Measurements from ENCODE around the gene EMSY. TPM values are rescaled to one million over a fixed set of nuclear protein-coding genes. Genes with fewer than 3 reads are reported as not detected.

Gene EMSY
- total and polyA plus RNA-seq, 9 of the 15 experiments (the other 6 are each of a cell fraction or from before 2014, with no cell fraction given) = 12.7 to 25.4 (median 17.9) TPM

- no peaks in the 10 kb centered on the region for H4K20me1 ChIP-seq (replicated peaks; ENCODE audit: control insufficient read depth, insufficient read depth, low read length)
- H3K9ac ChIP-seq (ENCODE audit: insufficient read depth in 1 of 2, low read depth in 2 of 2, low read length in 2 of 2) = no peak overlapping the region
- peak; percentile 74 for TF ChIP-seq ZNF316 (IDR thresholded peaks at IDR 0.05)
- no peak for TF ChIP-seq GTF2A2 (tag; IDR thresholded peaks at IDR 0.05)
- TF ChIP-seq E2F1 (CRISPR knock-in tag; IDR thresholded peaks at IDR 0.05) = no peak
- TF ChIP-seq GMEB1 (CRISPR knock-in tag; IDR thresholded peaks at IDR 0.05) = no peak
- no peak for TF ChIP-seq TAF1 (IDR thresholded peaks at IDR 0.05; ENCODE audit: control insufficient read depth, extremely low read depth, insufficient read depth, low read length, severe bottlenecking)
- TF ChIP-seq CREB1 (IDR thresholded peaks at IDR 0.05) = no peak
- no peak for TF ChIP-seq CREB1 (CRISPR knock-in tag; IDR thresholded peaks at IDR 0.05)
- TF ChIP-seq MAFF (IDR thresholded peaks at IDR 0.05; ENCODE audit: low read length) = 0 out of 2 replicates have a peak, but pooled peaks have one; percentile 2
- no peak for TF ChIP-seq ZNF551 (CRISPR knock-in tag; IDR thresholded peaks at IDR 0.05)
- peak; percentile 26; the same call in 1 of the 2 replicates for TF ChIP-seq C11orf30 (IDR thresholded peaks at IDR 0.05; ENCODE audit: low read depth)
- no peak for TF ChIP-seq CHCHD3 (CRISPR knock-in tag; IDR thresholded peaks at IDR 0.05)
- H3K4me3 ChIP-seq = no peak overlapping the region
- in situ Hi-C loops (cut with MboI) (no loop called here), intact Hi-C loops (cut with micrococcal nuclease) (no loop called here)
- H3K9me1 ChIP-seq (ENCODE audit: control insufficient read depth, insufficient read depth, low read length) = no peaks in the 10 kb centered on the region
- H3K4me2 ChIP-seq (ENCODE audit: insufficient read depth, low read length) = no peak overlapping the region
- no peaks in the 10 kb centered on the region for H3K36me3 ChIP-seq (ENCODE audit: control insufficient read depth, insufficient read depth, low read length)
- H3K79me2 ChIP-seq (ENCODE audit: control insufficient read depth, insufficient read depth, low read length) = no peaks in the 10 kb centered on the region
- H3K27ac ChIP-seq (ENCODE audit: extremely low read depth, low read depth, low read length) = no peak overlapping the region
- 0% methylated on average over 1 of the region's 1 CpG for WGBS (ENCODE audit: insufficient coverage, low coverage, missing lambda C conversion rate)
- BruUV-seq (replicated peaks) = no TSS peak
- FAIRE-seq (no peak), DNase-seq (ENCODE audit: extremely low read depth in 1 of 4, low spot score in 3 of 4) (no peak), ATAC-seq (no peak)
- POLR2A ChIA-PET = no interaction called here
- CTCF ChIA-PET (ENCODE audit: low intra/inter-chr PET ratio) = no interaction called here
- no peak overlapping the region for H2AFZ ChIP-seq (ENCODE audit: low read depth, low read length)
- H3K9me3 ChIP-seq (replicated peaks; ENCODE audit: control insufficient read depth, insufficient read depth, low read depth, low read length) = no peaks in the 10 kb centered on the region
- peaks cover 0 to 3% of the 10 kb centered on the region in 2 experiments; a peak in 1 of 5 replicates for H3K27me3 ChIP-seq (ENCODE audit: control insufficient read depth in 2 of 2, insufficient read depth in 2 of 2, low read length in 2 of 2)
- no peaks in the 10 kb centered on the region for H3K4me1 ChIP-seq (replicated peaks in 1 of 2; ENCODE audit: control insufficient read depth in 2 of 2, insufficient read depth in 2 of 2, low read length in 2 of 2)
Measured at GRCh38 chr11:76558473-76558872, 113.7 kb downstream of the EMSY start.

Measured in K562 (cell line).